OCI-M1 (cell line): ENCODE results near the gene DEFB118.
"Not testable (repeated sequence)": the region's sequence is repeated elsewhere in the genome, so short reads cannot be mapped to it uniquely, and the experiment has no call there.

ENCODE experiments used
- DNase-seq: peaks from one replicate; lab custom pipeline; 2025; lab: John Stamatoyannopoulos, UW

Gene DEFB118, protein sequence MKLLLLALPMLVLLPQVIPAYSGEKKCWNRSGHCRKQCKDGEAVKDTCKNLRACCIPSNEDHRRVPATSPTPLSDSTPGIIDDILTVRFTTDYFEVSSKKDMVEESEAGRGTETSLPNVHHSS

DNA sequence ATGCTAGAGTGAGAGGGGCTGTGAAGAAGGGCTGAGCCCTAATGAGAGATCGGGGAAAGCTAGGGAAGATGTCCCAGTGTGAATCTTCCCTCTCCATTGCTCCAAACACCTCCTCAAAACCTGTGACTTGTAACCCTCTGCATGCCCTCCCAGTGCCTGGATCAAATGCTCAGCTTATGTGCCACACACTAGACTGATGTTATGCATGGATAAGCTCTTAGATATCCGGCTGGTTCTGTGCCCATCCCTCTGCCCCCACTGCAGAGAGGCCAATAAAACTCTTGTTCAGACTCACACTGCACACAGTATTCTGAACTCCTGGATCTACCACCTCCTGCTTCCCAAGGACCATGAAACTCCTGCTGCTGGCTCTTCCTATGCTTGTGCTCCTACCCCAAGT lies at the start of gene DEFB118:
Gene DEFB118 (plus strand): TSS at position 301 of the 400 bp plus-strand sequence. CDS start 50 bp downstream, at position 351.
- DNase-seq = no peak

DNA sequence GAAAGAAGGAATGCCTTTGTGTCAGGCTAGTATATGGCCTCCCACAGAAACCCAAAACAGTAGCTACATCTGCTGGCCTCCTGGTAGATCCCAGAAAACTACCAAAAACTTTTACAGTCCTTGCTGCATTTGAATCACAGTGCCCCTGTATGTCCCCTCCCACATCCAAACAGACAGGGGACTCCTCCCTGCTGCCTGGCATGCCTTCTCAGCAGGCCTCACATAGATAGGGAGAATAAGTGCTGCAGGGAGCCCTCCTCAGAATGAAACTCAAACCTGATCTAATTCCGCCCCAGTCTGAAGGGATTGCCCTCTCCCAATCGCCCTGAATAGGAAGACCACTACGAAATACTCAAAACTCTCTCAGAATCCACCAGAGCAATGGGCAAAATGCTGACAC lies 45.9 kb upstream of the DEFB118 start:
- DNase-seq = no peak

DNA sequence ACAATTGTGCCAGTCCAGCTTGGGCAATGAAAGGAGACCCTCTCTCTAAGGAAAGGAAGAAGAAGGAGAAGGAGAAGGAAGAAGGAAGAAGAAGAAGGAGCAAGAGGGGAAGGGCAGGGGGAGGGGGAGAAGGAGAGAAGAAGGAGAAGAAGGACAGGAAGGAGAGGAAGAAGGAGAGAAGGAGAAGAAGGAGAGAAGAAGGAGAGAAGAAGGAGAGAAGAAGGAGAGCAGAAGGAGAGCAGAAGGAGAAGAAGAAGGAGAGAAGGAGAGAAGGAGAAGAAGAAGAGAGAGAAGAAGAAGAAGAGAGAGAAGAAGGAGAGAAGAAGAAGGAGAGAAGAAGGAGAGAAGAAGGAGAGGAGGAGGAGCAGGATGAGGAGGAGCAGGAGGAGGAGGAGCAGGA lies 37.5 kb upstream of the DEFB118 start:
- DNase-seq = no peak

DNA sequence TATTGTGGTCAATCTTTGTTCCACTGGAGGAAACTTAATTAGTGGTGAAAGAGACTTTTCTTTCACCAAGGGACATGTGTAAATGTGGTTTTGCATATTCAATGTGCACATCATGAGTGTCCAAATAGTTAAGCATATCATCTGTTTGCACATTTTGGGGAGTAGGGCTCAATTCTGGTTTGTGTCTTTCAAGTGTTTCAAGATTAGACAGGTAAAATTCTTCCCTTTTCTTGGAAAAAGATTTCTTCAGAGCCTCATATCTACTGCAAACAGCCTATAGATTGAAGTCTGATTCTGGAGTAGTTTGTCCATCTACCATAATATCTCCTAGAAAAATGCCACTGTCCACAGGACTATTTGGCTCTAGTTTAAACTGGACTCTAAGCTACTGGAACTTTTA lies 26.9 kb upstream of the DEFB118 start:
- DNase-seq = peak; percentile 52

- no peak for DNase-seq
Observed at GRCh38 chr20:31355981-31356380, 12.4 kb upstream of the DEFB118 start.

GRCh38 chr20:31363295-31363694 lies 5.1 kb upstream of the DEFB118 start:
- no peak for DNase-seq

DNA sequence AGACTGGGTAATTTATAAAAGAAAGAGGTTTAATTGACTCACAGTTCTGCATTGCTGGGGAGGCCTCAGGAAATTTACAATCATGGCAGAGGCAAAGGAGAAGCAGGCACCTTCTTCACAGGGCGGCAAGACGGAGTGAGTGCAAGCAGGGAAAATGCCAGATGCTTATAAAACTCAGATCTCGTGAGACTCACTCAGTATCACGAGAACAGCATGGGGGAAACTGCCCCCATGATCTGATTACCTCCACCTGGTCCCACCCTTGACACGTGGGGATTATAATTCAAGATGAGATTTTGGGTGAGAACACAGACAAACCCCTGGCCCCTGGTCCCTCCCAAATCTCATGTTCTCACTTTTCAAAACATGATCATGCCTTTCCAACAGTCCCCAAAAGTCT lies 4.1 kb upstream of the DEFB118 start:
- not testable (repeated sequence) for DNase-seq

DNA sequence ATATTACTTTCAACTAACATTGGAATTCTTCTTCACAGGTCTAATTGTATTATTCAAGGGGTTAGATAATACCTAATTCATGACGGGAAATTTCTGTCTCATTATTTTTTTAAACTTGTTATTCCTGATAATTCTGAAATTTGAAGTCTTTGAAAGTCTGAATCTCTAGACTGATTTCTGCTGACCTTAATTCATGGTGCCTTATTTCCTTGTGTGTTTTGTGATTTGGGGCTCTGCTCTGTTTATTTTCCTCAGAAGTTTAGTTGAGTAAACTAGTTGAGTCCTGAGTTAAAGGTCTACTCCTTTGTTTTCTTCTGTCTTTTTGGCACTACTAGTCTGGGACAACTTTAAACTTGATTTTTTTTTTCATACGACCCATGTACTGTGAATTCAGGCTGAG lies 5.9 kb downstream of the DEFB118 start:
- no peak for DNase-seq

DNA sequence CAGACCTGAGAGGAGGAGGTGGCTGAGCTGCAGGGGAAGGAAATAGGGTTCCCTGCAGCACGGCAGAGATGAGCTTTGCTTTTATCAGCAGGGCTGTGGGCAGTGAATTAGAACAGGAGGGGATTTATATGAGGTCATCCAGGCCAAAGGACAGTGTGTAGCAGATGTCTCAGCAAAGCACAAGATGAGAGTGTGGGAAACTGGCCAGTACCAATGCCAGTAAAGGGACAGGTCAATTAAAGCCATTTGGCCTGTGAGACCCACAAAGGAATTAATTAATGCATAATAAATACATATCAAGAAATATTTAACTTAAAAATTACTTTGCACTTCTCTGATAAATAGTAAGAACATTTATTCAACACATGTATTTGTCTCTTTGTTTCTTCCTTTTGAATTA lies 22.1 kb downstream of the DEFB118 start, which contains the start of gene DEFB119:
Gene DEFB119 (minus strand): TSS at position 101 of the 400 bp plus-strand sequence. CDS start 107 bp downstream, outside the sequence.
- no peak for DNase-seq

DNA sequence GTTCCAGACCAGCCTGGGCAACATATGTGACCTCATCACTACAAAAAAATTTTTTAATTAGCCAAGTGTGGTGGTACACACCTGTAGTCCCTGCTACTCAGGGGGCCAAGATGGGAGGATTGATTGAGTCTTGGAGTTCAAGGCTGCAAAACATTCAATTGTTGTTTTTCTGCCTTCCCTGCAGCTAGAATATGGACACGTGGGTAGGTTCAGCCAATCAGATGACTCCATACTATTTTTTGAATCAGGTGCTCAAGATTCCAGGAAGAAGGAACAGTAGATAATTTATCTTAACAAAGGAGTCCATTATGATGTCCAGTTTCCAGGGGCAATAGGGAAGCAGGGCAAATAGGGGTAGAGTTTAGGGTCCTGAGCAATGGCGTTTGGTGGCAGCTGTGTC lies 24.4 kb downstream of the DEFB118 start:
- no peak for DNase-seq

GRCh38 chr20:31394900-31395299 lies 26.5 kb downstream of the DEFB118 start:
- no peak for DNase-seq

GRCh38 chr20:31403886-31404285 lies 35.5 kb downstream of the DEFB118 start:
- DNase-seq = no peak

DNA sequence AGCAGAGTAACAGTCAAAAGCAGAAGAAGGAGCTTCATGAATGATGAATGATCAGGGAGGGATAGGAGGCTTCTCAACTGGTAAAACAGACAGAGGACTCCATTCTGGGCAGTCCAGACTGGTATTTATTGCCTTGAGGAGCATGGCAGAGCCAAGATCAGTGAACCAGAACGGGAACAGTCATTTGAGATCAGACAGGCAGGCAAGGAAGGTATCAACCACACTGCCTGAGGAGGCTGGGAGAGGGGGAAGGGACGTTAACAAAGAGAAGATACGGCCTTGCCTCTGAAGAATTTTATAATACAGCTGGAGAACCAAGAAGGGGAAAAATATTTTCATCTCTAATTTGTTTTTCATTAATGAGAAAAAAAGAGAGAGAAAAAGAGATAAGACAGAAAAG lies 37.7 kb downstream of the DEFB118 start, which contains the start of gene DEFB121:
Gene DEFB121 (minus strand): TSS at position 101 of the 400 bp plus-strand sequence. CDS start 63 bp downstream, at position 38.
- DNase-seq = no peak

DNA sequence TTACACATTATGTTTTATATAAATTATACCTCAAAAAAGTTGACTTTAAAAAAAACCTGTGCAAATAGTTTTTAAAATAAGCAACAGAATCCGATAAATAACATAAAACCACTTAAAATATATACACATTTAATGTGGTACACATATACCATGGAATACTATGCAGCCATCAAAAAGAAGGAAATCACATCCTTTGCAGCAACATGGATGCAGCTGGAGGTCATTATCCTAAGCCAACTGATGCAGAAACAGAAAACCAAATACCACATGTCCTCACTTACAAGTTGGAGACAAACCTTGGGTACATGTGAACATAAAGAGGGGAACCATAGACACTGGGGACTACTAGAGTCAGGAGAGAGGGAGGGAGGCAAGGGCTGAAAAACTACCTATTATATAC lies 41.6 kb downstream of the DEFB118 start:
- DNase-seq = no peak

DNA sequence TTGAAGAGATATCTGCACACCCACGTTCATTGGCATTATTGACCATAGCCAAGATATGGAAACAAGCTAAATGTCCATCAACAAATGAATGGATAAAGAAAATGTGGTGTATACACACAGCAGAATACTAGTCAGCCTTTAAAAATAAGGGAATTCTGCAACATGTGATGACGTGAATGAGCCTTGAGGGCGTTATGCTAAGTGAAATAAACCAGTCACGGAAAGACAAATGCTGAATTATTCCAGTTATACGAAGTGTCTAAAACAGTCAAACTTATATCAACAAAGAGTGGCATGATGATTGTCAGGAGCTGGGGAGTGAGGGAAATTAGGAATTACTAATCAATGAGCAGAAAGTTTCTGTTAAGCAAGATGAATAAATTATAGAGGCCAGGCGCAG lies 46.0 kb downstream of the DEFB118 start:
- no peak for DNase-seq

DNA sequence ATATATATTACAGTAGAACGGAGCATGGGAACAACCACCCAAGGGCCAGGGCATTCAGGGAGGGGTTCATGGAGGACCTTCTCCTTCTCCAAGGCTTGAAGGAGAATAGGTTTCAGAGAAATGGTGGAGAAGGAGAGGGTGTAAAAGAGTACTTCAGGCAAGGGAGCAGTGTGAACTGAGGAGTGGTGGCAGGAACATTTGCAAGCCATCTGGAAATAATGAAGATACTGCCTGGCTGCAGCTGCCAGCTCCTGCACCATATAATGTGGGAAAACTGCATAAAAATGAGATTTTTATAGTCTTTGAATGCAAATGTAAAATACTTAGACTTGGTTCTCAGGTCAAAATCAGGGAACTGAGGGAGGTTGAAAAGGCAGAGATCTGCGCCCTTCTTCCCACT lies 47.3 kb downstream of the DEFB118 start:
- no peak for DNase-seq

- DNase-seq = no peak
Observed at GRCh38 chr20:31418307-31418706, 49.9 kb downstream of the DEFB118 start.
